COLO829 (cell line): Measurements from ENCODE around the gene COL25A1.
"Not testable (repeated sequence)": the region's sequence is repeated elsewhere in the genome, so short reads cannot be mapped to it uniquely, and the experiment has no call there.

Experiments used
- DNase-seq: peaks from one replicate; pipeline ENCODE4 v3.0.0; 2012; ENCODE audit warnings: low spot score

Gene COL25A1

DNA sequence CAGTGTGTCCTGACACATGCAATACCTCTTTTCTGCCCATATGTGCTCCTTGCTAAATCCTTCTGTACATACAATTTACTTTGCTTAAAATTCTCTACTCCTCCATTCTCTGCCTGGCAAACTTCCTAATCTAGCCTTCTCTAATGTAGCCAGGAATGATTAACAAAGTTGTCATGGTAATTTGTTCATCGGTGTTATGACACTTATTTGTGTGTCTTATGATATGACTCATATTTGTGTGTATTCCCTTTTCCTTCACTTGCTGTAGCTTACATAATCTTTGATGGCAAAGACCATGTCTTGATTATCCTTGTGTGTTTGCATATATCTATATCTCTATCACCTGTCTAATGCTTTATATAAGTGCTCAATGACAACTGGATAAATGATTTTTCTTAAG lies 133.3 kb downstream of the COL25A1 start:
- no peak for DNase-seq

DNA sequence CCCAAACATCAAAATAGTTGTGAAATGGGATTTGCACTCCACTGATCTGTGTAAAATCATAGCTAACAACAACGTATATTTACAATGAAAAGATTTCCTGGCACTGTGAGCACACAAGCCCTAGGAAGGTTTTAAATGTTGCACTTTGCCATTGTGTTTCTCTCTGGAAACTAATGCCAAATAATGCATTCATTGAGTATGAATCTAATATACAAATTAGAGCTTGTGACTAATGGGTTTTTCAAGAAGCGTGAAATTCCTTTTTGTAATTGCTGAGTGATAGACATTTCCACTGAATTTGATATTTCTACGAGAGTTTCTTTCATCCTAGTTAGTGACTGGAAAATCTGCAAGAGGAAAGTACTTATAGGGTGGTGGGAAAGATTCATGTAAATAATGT lies 135.9 kb downstream of the COL25A1 start:
- DNase-seq: no peak

DNA sequence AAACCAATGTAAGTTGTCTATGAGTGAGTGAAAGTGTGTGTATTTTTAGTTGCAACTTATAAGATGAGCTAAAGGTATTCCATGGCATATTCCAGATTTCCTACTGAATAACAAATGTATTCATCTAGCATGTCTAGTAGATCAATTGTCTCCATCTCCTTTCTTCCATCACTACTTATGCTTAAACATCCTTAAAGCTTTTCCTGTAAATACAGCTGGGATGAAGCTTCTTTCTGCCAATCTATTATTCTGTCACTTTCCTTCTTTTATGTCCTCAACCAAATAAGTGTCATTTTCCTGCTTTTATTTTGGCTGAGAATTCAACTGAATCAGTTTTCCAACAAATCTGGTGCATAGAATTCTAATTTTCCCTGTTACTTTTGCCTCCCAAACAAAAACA lies 136.3 kb downstream of the COL25A1 start:
- DNase-seq: no peak

DNA sequence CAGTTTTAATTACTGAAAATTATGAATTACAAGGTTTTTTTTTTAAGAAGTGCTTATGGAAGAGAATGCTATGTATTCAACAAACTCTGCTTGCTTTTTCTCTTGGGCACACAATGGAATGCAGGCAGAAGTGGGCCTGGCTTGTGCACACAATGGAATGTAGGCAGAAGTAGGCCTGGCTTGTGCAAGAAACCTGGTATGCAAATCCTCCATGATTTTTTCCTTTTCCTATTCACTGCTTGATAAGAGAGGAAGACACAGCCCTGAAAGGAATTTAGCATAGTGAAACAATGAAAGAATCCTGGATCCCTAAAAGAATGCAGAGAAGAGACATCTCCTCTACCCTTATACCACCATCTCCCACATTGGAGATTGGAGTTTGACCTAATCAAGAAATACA lies 138.4 kb downstream of the COL25A1 start:
- DNase-seq: no peak

DNA sequence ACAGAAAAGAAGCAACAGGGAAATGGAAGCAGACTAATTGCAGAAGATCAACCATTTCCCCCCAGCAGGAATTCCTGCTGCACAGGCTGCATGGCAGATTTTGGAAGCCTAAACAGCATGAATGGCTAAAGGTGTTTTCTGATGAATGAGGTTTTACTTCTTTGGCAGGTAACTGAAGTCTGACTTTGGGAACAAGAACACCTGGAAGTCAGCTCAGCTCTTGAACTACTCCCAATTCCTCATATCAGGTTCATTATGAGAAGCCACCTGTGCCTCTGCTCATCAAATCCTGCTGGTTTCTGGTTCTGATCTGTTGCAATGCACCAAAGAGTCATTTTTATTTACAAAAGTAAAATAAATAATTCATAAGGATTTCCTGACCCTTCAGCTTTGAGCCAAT lies 139.0 kb downstream of the COL25A1 start:
- DNase-seq: no peak

DNA sequence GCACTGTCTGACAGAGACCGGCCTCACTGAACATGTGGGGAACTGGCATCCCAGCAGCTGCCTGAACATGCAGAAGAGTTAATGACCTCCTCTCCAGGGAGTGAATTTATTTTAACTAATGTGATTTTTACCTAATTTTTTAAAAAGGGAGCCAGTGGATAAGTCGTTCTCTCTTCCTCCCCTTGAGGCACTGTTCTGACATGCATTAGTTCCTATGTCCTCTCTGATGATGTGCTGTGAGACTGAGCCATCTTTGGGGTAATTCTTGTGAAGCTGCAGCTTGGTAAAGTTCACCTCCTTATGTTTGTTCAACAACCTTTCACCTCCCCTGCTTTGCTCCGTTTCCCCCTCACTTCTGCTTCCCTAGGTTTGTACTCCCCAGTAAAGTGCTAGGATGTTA lies 139.7 kb downstream of the COL25A1 start:
- no peak for DNase-seq

DNA sequence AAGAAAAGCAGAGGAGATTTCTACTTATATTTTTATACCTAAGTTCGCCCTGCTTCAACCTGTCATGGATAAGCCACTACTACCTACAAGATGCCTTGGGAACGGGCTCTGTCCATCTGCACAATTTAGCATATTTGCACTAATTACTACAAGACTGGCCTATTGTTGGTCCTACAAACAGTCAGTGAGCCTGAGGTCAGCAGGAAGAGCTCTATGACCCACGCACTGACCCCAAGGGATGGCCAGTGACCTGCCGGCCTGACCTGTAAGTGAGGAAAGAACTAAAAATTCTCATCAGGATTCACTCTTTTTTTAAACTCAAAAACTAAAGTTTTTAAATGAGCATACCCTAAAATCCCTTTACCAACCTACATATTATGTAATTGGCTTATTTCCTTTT lies 142.0 kb downstream of the COL25A1 start:
- DNase-seq: no peak

DNA sequence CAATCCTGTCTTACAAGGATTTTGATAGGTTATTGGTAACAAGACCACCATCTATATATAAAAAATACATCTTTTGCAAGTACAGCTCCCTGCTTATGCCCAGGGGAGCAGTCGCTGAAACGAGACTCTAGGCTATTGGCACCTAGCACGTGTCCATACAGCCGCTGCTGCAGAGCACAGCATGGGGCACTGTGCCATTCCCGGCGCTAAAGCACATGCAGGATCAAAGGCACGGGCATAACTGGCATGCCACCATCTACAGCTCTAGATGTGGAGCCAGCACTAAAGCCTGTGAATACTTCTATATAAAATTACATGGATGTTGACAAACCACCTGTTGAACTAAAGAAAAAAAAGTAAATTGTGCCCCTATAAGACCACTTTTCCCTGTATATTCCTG lies 144.8 kb downstream of the COL25A1 start:
- no peak for DNase-seq

DNA sequence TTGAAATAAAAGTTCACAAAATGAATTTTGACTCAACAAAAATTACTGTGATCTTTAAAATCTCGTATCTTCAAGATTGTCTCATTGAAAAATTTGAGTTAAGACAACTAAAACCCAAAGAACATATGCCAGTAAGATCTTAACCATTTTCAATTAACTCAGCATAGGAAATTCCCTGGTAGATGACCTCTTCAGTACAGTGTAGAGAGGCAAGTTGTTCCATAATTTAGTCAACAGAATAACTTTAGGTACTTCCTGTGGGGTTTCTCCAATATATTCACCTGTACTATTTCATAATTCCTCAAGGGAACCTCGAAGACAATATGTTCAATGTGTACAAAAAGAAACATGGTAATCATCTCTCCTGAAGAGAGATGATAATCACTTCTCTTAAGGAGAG lies 145.3 kb downstream of the COL25A1 start:
- DNase-seq: no peak

DNA sequence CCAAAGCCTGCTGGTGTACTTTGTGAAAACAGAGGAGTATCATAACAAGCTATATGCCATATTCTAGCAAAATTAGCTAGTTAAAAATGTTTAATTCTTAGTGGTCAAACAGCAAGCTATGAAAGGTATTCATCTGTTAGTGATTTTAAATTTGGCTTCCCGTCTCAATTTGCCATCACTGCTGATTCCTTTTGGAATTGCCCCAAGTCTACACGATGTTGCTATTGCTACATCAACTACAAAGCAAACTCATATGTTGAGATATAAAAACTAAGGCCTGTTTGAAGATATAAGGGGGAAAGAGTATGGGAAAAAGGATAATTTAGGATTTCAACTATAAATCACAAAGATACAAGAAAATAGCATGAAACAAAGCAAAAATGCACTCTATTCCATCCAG lies 146.1 kb downstream of the COL25A1 start:
- DNase-seq: no peak

DNA sequence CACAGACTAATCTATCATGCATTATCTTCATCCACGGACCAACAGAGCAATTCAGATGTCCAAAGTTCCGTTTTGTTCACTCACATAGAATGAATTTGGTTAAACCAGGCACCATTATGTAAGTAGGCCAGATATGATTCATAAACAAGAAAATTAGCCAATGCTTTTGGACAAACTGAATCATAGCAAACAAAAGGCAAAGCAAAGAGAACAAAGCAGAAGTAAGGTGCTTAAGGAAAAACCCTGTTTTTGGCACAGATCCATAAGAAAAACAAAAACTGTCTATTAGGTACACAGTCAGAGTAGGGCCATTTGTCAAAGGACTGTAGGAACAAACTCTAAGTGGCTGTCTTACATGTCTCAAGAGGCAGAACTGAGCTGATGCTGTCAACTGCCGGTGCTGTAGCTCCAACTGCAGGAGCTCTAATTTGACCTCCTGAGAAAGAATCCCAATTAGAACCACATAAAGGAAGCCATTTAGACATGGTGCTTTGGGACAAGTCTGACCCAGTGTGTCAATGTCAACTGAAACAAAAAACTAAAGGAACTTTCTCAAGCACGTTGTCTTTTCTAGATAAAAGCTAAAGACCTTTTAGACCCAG lies 146.7 kb downstream of the COL25A1 start:
- DNase-seq: no peak

DNA sequence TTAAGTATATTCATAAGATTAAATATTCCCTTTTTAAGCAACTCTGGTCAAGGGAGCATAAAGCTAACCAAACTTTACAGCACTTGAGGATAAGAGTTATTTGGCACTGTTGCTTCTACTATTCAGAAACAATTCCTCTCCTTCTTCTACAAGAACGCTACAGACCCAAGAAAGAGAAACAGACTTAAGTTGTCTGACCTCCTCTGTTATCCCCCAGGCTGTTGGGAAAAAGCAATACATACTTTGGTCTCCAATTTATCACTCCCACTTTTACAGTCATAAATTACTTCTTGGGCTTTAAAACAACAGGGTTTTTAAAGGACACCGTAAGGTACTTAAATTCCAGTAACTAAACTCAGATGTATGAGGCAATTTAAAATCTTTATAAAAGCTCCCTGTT lies 147.4 kb downstream of the COL25A1 start:
- peak; percentile 35 for DNase-seq

DNA sequence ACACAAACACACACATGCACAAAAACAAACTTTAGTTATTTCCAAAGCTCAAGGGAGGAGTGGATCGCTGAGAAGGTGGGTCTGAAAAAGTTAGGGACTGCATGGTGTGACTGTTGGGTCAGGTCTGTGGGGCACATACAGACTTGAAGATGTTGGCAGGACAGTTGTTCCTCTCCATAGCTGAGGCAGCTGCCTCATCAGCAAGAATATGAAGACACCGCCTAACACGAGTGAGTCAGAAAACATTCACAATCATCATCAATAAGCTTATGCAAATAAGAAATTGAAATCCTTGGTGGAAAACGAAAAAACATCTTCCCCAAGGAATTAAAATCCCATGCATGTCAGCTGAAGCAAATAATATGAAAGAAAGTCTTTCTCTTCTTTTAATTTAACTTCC lies 148.0 kb downstream of the COL25A1 start:
- no peak for DNase-seq

DNA sequence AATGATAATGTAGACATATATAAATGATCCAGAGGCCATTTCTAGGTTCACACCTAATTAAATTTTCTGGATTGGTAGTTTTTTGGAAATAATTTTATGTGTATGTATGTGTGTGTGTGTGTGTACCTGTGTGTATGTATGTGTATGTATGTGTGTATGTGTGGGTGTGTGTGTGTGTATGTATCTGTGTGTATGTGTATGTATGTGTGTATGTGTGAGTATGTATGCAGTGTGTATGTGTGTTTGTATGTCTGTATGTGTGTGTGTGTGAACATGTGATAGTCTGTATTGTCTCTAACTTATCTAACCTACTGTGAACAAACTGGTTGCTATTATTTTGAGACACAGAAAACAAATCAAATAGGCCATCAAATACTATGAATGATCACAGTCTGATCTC lies 152.6 kb downstream of the COL25A1 start:
- DNase-seq: no peak

DNA sequence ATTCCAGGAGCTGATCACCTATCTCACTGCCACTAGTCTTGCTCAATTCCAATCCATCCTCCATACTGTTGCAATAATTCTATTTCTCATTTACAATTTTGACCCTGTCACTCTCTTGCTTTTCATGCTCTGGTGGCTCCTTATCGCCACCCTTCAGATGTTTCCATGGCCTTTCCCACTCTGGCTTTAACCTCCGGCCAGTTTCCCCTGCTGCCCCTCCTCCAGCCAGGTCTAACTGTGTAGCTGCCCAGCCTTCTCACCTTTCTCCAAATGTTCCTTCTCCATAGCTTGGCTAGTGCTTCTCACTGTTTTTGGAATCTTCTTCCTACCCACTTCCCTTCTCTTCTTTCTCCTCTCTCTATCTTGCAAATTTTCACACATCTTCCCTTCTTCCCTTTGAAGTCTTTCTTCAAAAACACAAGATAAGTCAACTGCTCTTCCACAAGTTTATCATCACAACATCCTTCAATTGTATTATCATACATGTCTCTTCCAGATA lies 153.8 kb downstream of the COL25A1 start:
- DNase-seq: no peak

DNA sequence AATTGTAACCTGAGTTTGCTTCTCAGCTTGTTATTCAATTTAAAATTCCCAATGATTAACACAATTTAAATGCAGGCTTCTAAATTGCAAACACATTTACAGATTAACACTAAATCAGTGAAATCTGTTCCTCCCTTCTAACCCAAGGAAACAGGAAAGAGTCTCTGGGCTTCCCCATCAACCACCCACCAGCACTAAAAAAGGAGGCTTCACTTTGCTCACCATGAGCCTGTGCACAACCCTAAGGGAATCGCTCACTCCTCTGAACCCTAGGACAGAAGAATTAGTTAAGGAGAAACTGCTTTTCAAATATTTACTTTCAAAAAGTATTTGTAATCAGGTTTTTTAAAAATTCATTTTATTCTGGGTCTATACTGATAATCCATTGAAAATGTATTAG lies 155.3 kb downstream of the COL25A1 start:
- DNase-seq: no peak

DNA sequence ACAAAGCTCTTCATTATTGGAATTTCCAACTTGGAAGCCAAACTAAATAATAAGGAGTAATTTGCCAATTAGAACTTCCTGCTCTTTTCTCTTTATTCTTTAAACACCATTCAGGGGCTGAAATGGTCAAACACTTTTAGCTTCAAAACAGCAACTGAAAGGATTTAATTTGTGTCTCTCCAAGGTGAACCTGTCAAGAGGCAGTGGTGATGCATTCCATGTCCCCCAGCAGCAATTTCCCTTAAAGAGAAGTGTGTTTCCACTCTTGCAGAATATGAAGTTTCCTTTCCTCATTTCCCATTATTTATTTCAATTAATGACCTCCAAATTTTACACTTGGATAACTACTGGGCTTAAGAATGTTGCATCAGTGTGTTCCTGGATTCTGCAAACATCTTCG lies 156.0 kb downstream of the COL25A1 start:
- no peak for DNase-seq

DNA sequence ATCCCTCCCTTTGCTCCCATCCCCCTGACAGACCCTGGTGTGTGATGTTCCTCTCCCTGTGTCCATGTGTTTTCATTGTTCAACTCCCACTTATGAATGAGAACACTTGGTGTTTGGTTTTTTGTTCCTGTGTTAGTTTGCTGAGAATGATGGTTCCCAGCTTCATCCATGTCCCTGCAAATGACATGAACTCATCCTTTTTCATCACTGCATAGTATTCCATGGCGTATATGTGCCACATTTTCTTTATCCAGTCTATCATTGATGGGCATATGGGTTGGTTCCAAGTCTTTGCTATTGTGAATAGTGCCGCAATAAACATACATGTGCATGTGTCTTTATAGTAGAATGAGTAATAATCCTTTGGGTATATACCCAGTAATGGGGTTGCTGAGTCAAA lies 164.3 kb downstream of the COL25A1 start:
- not testable (repeated sequence) for DNase-seq

DNA sequence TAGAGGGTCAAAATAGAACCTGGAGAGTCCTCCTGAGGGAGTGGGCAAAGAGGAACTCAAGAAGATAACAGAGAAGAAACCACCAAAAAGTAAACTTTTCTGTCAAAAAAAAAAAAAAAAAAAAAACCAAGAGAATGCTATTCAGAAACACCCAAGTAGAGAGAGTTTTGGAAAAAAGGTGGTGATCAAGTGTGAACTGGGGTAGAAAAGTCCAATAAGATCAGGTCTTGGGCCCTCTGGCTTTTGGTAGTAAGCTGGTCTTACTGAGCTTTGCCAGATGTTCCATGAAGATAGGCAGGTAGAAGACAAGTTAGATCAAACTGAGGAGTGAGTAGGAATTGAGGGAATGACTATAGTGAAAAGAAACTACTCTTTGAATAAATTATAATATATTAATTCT lies 167.5 kb downstream of the COL25A1 start:
- no peak for DNase-seq

DNA sequence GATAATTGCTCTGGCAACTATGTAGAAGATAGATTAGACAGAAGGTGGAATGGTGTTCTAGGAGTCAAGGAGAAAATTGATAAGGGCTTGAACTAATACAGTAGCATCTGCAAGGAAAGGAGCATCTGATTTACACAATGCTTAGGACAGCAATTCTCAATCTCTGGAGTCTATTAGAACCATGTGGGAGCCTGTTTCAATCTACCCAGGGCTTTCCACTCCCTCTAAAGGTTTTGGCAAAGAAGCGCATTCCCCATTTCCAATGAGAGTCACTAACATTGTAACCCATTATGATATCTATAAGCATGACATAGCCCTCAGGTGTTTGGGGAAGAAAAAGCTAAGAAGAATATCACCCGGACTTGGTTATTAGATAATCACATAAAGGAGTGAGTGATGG lies 168.2 kb downstream of the COL25A1 start:
- DNase-seq: no peak

DNA sequence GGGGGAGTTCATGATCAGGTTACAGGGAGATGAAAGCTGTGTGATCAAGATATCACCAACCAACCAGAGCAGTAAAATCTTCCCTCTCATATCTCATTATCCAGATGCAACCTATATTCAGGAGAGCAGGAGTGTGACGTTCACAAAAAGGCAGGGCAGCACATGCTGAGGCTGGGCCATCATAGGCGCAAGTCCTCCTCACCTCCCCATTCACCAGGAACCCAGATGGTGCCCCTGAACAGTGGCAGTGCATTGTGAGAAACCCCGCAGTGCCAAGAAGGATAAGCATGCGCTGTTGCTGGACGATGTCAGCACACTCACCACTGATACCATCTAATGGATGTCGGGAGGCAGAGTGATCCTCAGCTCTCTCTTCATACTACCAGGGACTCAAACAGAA lies 170.9 kb downstream of the COL25A1 start:
- DNase-seq: no peak

DNA sequence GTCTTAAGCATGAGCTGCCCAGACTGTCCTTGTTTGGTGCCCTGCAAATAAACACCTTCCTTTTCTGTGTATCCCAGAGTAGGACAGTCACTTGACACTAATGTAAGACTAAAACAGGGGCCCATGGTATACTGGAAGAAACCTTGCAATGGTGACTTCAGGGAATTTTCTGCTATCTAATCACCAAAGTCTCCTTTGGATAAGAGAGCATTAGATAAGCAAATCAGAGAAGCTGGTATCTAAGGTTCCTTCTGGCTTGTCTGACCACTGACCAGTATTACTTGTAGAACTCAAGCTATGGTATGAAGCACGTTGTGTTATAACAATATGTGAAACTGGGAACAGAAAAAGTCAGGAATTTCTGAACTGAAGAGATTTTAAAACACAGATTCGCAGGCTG lies 173.9 kb downstream of the COL25A1 start:
- DNase-seq: no peak

DNA sequence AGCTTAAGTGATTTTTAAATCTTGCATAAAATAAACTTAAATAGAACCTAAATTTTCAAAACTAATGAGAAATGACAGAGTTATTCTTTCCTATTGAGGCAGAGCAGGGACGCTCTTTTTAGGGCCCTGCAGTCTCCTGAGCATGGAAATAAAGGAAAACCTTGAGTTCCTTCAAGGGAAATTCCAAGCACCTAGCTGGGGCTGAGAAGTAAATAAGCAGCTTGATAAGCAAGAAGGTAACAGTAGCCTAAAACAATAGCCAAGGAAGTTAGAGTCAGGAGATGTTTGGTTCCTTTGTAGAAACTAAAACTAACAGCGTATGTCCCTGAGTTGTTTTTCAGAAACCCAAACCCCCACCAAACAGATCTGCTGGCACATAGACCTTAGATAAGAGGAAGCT lies 174.6 kb downstream of the COL25A1 start:
- no peak for DNase-seq

DNA sequence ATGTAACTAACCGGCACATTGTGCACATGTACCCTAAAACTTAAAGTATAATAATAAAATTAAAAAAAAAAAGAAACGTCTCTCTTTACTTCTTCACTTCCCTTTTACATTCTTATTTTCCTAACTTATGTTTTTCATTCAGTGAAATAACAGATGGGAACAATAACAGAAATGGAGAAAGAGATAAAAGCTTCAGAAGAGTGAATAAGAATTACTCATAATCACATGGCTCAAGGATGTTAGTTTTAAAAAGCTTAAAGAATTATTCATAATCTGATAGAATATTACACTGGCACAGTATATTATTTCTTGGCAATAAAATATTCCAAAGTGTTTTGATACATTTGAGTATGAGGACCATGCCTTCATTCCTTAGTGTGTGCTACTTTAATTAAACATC lies 175.6 kb downstream of the COL25A1 start:
- DNase-seq: no peak

DNA sequence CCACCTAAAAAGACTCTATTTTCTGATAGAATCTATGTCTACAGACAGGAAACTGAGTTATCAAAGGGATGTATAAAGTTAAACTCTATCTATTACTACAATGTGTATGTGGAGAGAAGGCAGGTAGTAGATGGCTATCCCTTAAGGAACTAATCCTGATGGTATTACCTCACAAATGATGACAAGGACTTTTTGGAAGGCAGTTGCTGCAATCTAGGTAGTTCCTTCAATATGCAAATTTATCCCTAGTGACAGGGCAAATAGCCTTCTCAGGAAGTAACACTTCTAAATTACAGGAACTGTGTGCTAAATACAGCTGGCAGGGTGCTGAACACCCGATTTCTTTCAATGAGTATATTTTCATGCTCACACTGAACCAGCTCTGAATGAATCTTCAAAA lies 177.4 kb downstream of the COL25A1 start:
- DNase-seq: no peak
